K562 (cell line): ENCODE results near the gene LAMB3. TPM values are rescaled to one million over a fixed set of nuclear protein-coding genes. Genes with fewer than 3 reads are reported as not detected.

Experiments used
- ATF7 ChIP-seq: fragments of 450-650 bp; IDR thresholded peaks from 2 replicates; pipeline ENCODE4 v1.7.1; 2014; ENCODE audit warnings: mild to moderate bottlenecking, moderate library complexity
- BRD4 ChIP-seq: fragments of 200-600 bp; sonication (generic); IDR thresholded peaks from 2 replicates; pipeline ENCODE4 v1.6.1; 2017; ENCODE audit warnings: inconsistent platforms
- HOXB6 ChIP-seq: fragments of 250-450 bp; sonication (Bioruptor Pico); IDR thresholded peaks from 2 replicates; pipeline ENCODE4 v1.5.1; 2022; ENCODE audit warnings: mild to moderate bottlenecking, borderline replicate concordance
- L3MBTL2 ChIP-seq: fragments of 450-650 bp; IDR thresholded peaks from 2 replicates; pipeline ENCODE4 v1.6.1; 2016; ENCODE audit warnings: mild to moderate bottlenecking, moderate library complexity
- RBFOX2 ChIP-seq: fragments of 200-400 bp; formaldehyde crosslinking; IDR thresholded peaks from 2 replicates; pipeline ENCODE4 v1.6.1; 2017; ENCODE audit warnings: low read depth, mild to moderate bottlenecking, low read length, moderate library complexity
- ZC3H4 ChIP-seq: sonication (generic); formaldehyde crosslinking; IDR thresholded peaks from 2 replicates; pipeline ENCODE4 v1.9.0; 2021; ENCODE audit warnings: missing genetic modification reagents, borderline replicate concordance
- ZFP36 ChIP-seq: fragments of 150-350 bp; IDR thresholded peaks from 2 replicates; pipeline ENCODE4 v1.6.1; 2018; ENCODE audit warnings: low read length, low read depth; ENCODE audit not compliant: partially characterized antibody
- ZNF212 ChIP-seq: fragments of 450-650 bp; formaldehyde crosslinking; IDR thresholded peaks from 2 replicates; pipeline ENCODE4 v1.4.0; 2020; ENCODE audit warnings: mild to moderate bottlenecking
- ZNF695 ChIP-seq: fragments of 450-650 bp; formaldehyde crosslinking; IDR thresholded peaks from 2 replicates; pipeline ENCODE4 v1.4.0; 2020; ENCODE audit warnings: mild to moderate bottlenecking, moderate library complexity
- ZNF830 ChIP-seq: fragments of 250-450 bp; sonication (Bioruptor Pico); IDR thresholded peaks from 2 replicates; pipeline ENCODE4 v1.5.0; 2021; ENCODE audit warnings: mild to moderate bottlenecking
- polyA plus RNA-seq, 8 experiments: library from polyadenylated mRNA; depleted of rRNA in 4 of 8; stranded (reverse) in 5 of 8; unstranded in 3 of 8; fragments of >200 nt; fragmentation: Nextera tagmentation in 2 of 8; fragmentation: Illumina TruSeq in 1 of 8; extraction: Ambion mirVana in 2 of 8; extraction: Trizol in 1 of 8; gene quantifications; 2 replicates each; pipeline versions ENCODE4 v1.2.1 to v1.2.3, GENCODE V29; 2011 to 2014; ENCODE audit warnings: inconsistent platforms in 1 of 8, missing spikeins in 1 of 8
- total RNA-seq, 7 experiments: library from RNA; depleted of rRNA in 6 of 7; stranded (reverse); fragments of >200 nt in 6 of 7; fragmentation: Illumina TruSeq in 2 of 7; extraction: Trizol in 2 of 7; gene quantifications; 2 replicates each; pipeline versions ENCODE4 v1.2.1 to v1.2.3, GENCODE V29; 2011 to 2021; ENCODE audit warnings: low replicate concordance in 1 of 7
- TF ChIP-seq, protein P1 (sequence below), 2 experiments: fragments of 450-650 bp; IDR thresholded peaks; 2 replicates each; pipeline ENCODE4 v1.6.1; 2018; ENCODE audit warnings: mild to moderate bottlenecking in 2 of 2, low read depth in 1 of 2; ENCODE audit not compliant: partially characterized antibody in 2 of 2
- TF ChIP-seq, protein P2 (sequence below): sonication (generic); IDR thresholded peaks from 2 replicates; pipeline ENCODE4 v1.6.1; 2016
- TF ChIP-seq, protein P3 (sequence below), 2 experiments: fragments of 150-350 bp in 1 of 2; IDR thresholded peaks; 2 replicates each; pipeline ENCODE4 v1.6.1; 2012 to 2016; ENCODE audit warnings: low read depth in 2 of 2, low read length in 2 of 2, mild to moderate bottlenecking in 1 of 2, moderate library complexity in 1 of 2
- TF ChIP-seq, protein P4 (sequence below): fragments of 450-650 bp; formaldehyde crosslinking; IDR thresholded peaks from 2 replicates; pipeline ENCODE4 v1.4.0; 2022; ENCODE audit warnings: mild to moderate bottlenecking, moderate library complexity
- TF ChIP-seq, protein P5 (sequence below): fragments of 250-450 bp; sonication (Bioruptor Pico); IDR thresholded peaks from 2 replicates; pipeline ENCODE4 v1.5.0; 2020; ENCODE audit warnings: mild to moderate bottlenecking, borderline replicate concordance

LAMB3 gene
- total and polyA plus RNA-seq, 9 of the 15 experiments (the other 6 are each of a cell fraction or from before 2014, with no cell fraction given): 0.08 to 1.3 (median 0.91) TPM

DNA sequence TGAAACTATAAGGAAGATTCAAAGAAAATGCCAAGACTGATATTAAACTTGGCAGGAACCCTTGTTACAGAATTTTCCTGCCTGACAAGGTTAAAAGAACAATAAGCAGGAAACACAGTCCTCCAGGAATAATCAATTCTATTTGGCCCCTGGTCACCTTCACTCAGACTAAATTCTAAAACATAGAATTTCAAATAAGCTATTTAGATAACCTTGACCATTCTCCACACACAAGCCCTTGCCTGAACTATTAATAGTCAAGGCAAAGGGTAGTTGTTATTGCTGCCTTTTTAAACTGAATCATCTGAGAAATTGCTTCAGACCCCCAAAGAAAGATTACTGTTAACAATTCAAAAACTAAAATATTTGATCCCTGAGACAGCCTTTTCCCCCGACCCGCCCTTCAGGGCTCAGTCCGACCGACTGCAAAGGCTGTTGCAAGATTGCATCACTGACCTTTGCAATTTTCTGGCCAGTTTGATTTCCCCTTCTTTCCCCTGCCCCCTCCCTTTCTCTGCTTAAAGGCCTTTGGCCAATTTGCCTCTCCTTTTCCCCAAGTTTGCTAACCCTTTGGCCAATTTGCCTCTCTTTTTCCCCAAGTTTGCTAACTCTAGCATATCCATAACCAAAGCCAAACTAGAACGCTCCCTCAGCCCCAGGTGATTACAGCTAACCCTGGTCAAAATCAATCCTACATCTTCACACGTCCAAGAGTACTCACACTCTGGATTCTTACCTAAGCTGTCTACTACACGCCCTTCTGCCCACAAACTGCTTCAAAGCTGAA lies 21.6 kb upstream of the LAMB3 start (continued):
- TF ChIP-seq, protein P1, sequence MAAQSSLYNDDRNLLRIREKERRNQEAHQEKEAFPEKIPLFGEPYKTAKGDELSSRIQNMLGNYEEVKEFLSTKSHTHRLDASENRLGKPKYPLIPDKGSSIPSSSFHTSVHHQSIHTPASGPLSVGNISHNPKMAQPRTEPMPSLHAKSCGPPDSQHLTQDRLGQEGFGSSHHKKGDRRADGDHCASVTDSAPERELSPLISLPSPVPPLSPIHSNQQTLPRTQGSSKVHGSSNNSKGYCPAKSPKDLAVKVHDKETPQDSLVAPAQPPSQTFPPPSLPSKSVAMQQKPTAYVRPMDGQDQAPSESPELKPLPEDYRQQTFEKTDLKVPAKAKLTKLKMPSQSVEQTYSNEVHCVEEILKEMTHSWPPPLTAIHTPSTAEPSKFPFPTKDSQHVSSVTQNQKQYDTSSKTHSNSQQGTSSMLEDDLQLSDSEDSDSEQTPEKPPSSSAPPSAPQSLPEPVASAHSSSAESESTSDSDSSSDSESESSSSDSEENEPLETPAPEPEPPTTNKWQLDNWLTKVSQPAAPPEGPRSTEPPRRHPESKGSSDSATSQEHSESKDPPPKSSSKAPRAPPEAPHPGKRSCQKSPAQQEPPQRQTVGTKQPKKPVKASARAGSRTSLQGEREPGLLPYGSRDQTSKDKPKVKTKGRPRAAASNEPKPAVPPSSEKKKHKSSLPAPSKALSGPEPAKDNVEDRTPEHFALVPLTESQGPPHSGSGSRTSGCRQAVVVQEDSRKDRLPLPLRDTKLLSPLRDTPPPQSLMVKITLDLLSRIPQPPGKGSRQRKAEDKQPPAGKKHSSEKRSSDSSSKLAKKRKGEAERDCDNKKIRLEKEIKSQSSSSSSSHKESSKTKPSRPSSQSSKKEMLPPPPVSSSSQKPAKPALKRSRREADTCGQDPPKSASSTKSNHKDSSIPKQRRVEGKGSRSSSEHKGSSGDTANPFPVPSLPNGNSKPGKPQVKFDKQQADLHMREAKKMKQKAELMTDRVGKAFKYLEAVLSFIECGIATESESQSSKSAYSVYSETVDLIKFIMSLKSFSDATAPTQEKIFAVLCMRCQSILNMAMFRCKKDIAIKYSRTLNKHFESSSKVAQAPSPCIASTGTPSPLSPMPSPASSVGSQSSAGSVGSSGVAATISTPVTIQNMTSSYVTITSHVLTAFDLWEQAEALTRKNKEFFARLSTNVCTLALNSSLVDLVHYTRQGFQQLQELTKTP (IDR thresholded peaks at IDR 0.05; ENCODE audit: low read depth in 1 of 2, partially characterized antibody in 2 of 2): peak in 1 of 2 experiments; percentile 47
- TF ChIP-seq, protein P2, sequence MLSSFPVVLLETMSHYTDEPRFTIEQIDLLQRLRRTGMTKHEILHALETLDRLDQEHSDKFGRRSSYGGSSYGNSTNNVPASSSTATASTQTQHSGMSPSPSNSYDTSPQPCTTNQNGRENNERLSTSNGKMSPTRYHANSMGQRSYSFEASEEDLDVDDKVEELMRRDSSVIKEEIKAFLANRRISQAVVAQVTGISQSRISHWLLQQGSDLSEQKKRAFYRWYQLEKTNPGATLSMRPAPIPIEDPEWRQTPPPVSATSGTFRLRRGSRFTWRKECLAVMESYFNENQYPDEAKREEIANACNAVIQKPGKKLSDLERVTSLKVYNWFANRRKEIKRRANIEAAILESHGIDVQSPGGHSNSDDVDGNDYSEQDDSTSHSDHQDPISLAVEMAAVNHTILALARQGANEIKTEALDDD: peak; percentile 30; the same call in 1 of the 2 replicates
- TF ChIP-seq BRD4 (0 out of 2 replicates have a peak, but pooled peaks have one; percentile 29), ZNF695 (no peak), RBFOX2 (peak; percentile 42), HOXB6 (CRISPR knock-in tag) (0 out of 2 replicates have a peak, but pooled peaks have one; percentile 5), ZNF212 (peak; percentile 49; the same call in 1 of the 2 replicates), ATF7 (peak; percentile 91), L3MBTL2 (peak; percentile 9; the same call in 1 of the 2 replicates), ZFP36 (peak; percentile 39), ZC3H4 (CRISPR knock-in tag) (no peak), ZNF830 (CRISPR knock-in tag) (no peak)
- TF ChIP-seq, protein P3, sequence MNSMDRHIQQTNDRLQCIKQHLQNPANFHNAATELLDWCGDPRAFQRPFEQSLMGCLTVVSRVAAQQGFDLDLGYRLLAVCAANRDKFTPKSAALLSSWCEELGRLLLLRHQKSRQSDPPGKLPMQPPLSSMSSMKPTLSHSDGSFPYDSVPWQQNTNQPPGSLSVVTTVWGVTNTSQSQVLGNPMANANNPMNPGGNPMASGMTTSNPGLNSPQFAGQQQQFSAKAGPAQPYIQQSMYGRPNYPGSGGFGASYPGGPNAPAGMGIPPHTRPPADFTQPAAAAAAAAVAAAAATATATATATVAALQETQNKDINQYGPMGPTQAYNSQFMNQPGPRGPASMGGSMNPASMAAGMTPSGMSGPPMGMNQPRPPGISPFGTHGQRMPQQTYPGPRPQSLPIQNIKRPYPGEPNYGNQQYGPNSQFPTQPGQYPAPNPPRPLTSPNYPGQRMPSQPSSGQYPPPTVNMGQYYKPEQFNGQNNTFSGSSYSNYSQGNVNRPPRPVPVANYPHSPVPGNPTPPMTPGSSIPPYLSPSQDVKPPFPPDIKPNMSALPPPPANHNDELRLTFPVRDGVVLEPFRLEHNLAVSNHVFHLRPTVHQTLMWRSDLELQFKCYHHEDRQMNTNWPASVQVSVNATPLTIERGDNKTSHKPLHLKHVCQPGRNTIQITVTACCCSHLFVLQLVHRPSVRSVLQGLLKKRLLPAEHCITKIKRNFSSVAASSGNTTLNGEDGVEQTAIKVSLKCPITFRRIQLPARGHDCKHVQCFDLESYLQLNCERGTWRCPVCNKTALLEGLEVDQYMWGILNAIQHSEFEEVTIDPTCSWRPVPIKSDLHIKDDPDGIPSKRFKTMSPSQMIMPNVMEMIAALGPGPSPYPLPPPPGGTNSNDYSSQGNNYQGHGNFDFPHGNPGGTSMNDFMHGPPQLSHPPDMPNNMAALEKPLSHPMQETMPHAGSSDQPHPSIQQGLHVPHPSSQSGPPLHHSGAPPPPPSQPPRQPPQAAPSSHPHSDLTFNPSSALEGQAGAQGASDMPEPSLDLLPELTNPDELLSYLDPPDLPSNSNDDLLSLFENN (IDR thresholded peaks at IDR 0.05; ENCODE audit: low read depth in 2 of 2, low read length in 2 of 2): 0 out of 4 replicates have a peak, but pooled peaks of 1 of the 2 experiments have one; percentile 20
- TF ChIP-seq, protein P4, sequence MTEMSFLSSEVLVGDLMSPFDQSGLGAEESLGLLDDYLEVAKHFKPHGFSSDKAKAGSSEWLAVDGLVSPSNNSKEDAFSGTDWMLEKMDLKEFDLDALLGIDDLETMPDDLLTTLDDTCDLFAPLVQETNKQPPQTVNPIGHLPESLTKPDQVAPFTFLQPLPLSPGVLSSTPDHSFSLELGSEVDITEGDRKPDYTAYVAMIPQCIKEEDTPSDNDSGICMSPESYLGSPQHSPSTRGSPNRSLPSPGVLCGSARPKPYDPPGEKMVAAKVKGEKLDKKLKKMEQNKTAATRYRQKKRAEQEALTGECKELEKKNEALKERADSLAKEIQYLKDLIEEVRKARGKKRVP (CRISPR knock-in tag): peak; percentile 98
- TF ChIP-seq, protein P5, sequence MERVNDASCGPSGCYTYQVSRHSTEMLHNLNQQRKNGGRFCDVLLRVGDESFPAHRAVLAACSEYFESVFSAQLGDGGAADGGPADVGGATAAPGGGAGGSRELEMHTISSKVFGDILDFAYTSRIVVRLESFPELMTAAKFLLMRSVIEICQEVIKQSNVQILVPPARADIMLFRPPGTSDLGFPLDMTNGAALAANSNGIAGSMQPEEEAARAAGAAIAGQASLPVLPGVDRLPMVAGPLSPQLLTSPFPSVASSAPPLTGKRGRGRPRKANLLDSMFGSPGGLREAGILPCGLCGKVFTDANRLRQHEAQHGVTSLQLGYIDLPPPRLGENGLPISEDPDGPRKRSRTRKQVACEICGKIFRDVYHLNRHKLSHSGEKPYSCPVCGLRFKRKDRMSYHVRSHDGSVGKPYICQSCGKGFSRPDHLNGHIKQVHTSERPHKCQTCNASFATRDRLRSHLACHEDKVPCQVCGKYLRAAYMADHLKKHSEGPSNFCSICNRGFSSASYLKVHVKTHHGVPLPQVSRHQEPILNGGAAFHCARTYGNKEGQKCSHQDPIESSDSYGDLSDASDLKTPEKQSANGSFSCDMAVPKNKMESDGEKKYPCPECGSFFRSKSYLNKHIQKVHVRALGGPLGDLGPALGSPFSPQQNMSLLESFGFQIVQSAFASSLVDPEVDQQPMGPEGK (CRISPR knock-in tag): no peak
